Vagina (tissue), 2 donors: ENCODE results near the gene HNRNPA0. TPM values are rescaled to one million over a fixed set of nuclear protein-coding genes. Genes with fewer than 3 reads are reported as not detected.

Experiments used
- DNase-seq, 2 donors: peaks; one replicate each; pipeline ENCODE4 v3.0.0-alpha.2; 2017; ENCODE audit errors: extremely low spot score in 2 of 2
- H3K27ac ChIP-seq: fragments of 200-600 bp; sonication (generic); one replicate; pipeline ENCODE4 v1.5.1; 2019
- H3K27me3 ChIP-seq: fragments of 200-600 bp; sonication (generic); one replicate; pipeline ENCODE4 v1.5.1; 2019
- H3K36me3 ChIP-seq, 2 donors: fragments of 200-600 bp; sonication (generic); one replicate each; pipeline ENCODE4 v1.5.1; 2017 to 2019
- H3K4me1 ChIP-seq: fragments of 200-600 bp; sonication (generic); one replicate; pipeline ENCODE4 v1.5.1; 2019
- H3K4me3 ChIP-seq, 2 donors: fragments of 200-600 bp; sonication (generic); 1 replicate in 1 of 2; 2 replicates in 1 of 2; pipeline ENCODE4 v1.5.1; 2016 to 2019
- H3K9me3 ChIP-seq: fragments of 200-600 bp; sonication (generic); one replicate; pipeline ENCODE4 v1.5.1; 2019
- POLR2A ChIP-seq, 2 donors: fragments of 450-650 bp; IDR thresholded peaks; one replicate each; pipeline ENCODE4 v1.6.1; 2017; ENCODE audit warnings: antibody characterized with exemption in 2 of 2, mild to moderate bottlenecking in 2 of 2, moderate library complexity in 2 of 2
- POLR2AphosphoS5 ChIP-seq, 2 donors: sonication (generic); formaldehyde crosslinking; IDR thresholded peaks; one replicate each; pipeline ENCODE4 v1.9.0; 2017; ENCODE audit warnings: antibody characterized with exemption in 2 of 2, mild to moderate bottlenecking in 2 of 2, low read depth in 1 of 2; ENCODE audit not compliant: insufficient read depth in 1 of 2
- intact Hi-C: fragments of 100-400 bp; cut with DNase I; formaldehyde crosslinking; loops from one replicate; pipeline ENCODE4 v1.15.1; 2023
- total RNA-seq: library from RNA; depleted of rRNA; stranded (reverse); fragments of >200 nt; gene quantifications from one replicate; pipeline ENCODE4 v1.2.3, GENCODE V29; 2016
- TF ChIP-seq, protein P1 (sequence below), 3 experiments: fragments of 450-650 bp in 2 of 3; fragments of 200-600 bp in 1 of 3; sonication (generic) in 1 of 3; IDR thresholded peaks; one replicate each; pipeline ENCODE4 v1.5.1; 2017 to 2019; ENCODE audit warnings: antibody characterized with exemption in 3 of 3, mild to moderate bottlenecking in 2 of 3, moderate library complexity in 2 of 3

Gene HNRNPA0
- total RNA-seq, 1 donor from 2014 or later = 11.8 TPM

DNA sequence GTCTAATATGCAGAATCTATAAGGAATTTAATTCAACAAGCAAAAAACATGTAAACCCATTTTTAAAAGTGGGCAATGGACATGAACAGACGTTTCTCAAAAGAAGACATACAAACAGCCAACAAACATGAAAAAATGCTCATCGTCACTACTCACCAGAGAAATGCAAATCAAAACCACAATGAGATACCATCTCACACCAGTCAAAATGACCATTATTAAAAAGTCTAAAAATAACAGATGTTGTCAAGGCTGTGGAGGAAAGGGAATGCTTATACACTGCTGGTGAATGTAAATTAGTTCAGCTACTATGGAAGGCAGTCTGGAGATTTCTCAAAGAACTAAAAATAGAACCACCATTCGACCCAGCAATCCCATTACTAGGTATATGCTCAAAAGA lies 15.2 kb downstream of the HNRNPA0 start:
- Histone ChIP-seq H3K4me1 (peaks cover 34% of the 10 kb centered on the region), H3K4me3 (no peak overlapping the region), H3K9me3 (no peaks in the 10 kb centered on the region), H3K27ac (no peak overlapping the region), H3K27me3 (no peaks in the 10 kb centered on the region), H3K36me3 (no peaks in the 10 kb centered on the region)
- DNase-seq = no peak
- no peak for TF ChIP-seq POLR2A (IDR thresholded peaks at IDR 0.05)
- TF ChIP-seq, protein P1, sequence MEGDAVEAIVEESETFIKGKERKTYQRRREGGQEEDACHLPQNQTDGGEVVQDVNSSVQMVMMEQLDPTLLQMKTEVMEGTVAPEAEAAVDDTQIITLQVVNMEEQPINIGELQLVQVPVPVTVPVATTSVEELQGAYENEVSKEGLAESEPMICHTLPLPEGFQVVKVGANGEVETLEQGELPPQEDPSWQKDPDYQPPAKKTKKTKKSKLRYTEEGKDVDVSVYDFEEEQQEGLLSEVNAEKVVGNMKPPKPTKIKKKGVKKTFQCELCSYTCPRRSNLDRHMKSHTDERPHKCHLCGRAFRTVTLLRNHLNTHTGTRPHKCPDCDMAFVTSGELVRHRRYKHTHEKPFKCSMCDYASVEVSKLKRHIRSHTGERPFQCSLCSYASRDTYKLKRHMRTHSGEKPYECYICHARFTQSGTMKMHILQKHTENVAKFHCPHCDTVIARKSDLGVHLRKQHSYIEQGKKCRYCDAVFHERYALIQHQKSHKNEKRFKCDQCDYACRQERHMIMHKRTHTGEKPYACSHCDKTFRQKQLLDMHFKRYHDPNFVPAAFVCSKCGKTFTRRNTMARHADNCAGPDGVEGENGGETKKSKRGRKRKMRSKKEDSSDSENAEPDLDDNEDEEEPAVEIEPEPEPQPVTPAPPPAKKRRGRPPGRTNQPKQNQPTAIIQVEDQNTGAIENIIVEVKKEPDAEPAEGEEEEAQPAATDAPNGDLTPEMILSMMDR (IDR thresholded peaks at IDR 0.05) = no peak
- no peak for TF ChIP-seq POLR2AphosphoS5 (IDR thresholded peaks at IDR 0.05; ENCODE audit: insufficient read depth in 1 of 2, low read depth in 1 of 2)
- intact Hi-C loops = no loop called here

DNA sequence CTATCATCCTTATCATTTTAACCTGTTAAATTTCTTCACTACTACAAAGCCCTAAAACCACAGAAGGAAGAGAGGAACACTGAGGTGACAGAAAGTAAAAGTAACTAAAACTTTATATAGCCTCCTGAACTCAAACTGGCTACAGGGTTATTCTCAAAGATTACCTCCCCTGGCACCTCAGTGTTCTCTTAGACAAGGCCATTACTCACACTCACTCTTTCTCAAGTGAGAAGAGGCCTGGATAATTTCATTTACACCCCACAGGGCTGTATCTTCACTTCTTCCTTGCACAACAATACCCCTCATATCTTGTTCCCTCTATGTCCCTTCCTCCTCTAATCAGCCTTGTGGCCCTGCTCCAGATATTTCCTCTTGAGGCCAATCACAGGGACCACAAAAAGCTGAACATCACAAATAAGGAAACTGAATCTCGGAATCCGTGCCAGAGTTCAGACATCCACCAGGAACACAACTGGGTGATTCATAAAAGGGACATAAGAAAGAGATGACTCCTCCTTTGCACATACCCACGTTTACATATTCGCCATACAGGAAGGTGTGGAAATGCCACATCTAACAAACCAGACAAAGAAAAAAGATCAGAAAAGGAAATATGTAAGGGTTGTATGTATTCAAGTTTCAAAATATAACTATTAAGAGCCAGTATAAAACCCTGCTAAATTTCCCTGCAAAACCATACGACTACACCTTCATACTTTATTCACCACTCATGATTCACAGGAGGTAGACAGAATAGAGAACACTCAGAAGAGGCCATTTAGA lies 16.6 kb downstream of the HNRNPA0 start:
- Histone ChIP-seq H3K36me3 (no peaks in the 10 kb centered on the region), H3K4me3 (no peak overlapping the region), H3K27ac (peak overlapping the region; percentile 12), H3K9me3 (no peaks in the 10 kb centered on the region), H3K4me1 (peaks cover 37% of the 10 kb centered on the region), H3K27me3 (no peaks in the 10 kb centered on the region)
- DNase-seq = no peak
- intact Hi-C loops = no loop called here
- TF ChIP-seq, protein P1 (IDR thresholded peaks at IDR 0.05) = no peak
- TF ChIP-seq POLR2AphosphoS5 (IDR thresholded peaks at IDR 0.05; ENCODE audit: insufficient read depth in 1 of 2, low read depth in 1 of 2) = peak in 1 of 2 donors; percentile 38

DNA sequence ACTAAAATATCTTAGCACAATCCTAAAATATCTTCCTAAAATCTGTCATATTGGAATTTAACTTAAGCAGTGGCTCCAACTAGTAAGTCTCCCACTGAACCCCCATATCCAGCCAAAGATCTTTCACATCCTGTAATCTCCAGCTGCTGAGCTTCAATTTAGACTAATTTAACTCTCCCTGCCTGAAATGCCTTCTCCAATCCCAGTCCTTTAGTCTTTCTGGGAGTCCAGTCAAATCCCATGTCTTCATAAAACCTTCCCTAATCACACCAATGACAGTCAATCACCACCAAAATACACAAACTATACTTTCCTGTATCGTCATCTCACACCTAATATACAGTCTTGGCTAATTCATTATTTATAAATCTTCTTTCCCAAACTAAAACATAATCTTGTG lies 17.7 kb downstream of the HNRNPA0 start:
- H3K27me3 ChIP-seq = no peaks in the 10 kb centered on the region
- H3K4me1 ChIP-seq = peaks cover 45% of the 10 kb centered on the region
- no peak for TF ChIP-seq POLR2AphosphoS5 (IDR thresholded peaks at IDR 0.05; ENCODE audit: insufficient read depth in 1 of 2, low read depth in 1 of 2)
- TF ChIP-seq, protein P1 (IDR thresholded peaks at IDR 0.05) = no peak
- no peak for TF ChIP-seq POLR2A (IDR thresholded peaks at IDR 0.05)
- no peak for DNase-seq
- intact Hi-C loops = no loop called here
- H3K4me3 ChIP-seq = peak overlapping the region; percentile 40 to 41
- no peaks in the 10 kb centered on the region for H3K36me3 ChIP-seq
- H3K27ac ChIP-seq = peak overlapping the region; percentile 86
- no peaks in the 10 kb centered on the region for H3K9me3 ChIP-seq

DNA sequence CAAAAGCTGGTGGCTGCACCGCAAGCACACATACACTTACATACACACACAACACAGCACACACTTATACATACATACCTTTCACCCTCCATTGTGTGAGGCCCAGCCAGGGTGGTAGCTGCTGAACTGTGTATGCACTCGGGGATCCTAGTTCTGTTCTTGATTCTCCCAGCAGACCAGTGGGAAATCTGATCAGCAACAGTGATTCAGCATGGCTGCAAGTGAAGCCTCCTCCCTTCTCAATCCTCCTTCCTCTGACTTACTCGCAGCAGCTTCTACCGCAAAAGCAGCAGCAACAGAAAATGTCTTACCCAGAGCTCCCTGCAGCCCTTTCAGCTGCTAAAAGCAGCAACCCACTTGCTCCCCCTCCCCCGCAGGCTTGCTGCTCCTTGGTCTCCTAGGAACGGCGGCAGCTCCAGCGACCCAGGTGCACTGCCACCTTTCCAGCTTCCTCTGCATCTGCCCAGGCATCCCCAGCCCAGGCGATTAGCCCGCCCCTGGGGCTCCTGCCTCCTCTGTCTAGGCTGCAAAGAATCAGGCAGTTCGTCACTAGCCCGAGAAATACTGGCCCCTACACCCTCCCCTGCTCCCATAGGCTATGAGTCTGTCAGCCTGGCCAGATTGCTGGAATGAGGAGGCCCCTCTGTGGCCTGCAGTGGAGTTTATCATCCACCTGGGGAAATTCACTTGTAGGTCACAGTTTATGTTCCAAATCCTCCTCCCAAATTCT lies 18.4 kb downstream of the HNRNPA0 start, which contains the start of gene KLHL3:
KLHL3 (minus strand) TSS at position 535 of the 730 bp plus-strand sequence; CDS start at position 92, 443 bp downstream.
- DNase-seq = no peak
- intact Hi-C loops = no loop called here

More for the DNA sequence above, 18.4 kb downstream of the HNRNPA0 start, which contains the start of gene KLHL3:
- H3K27me3 ChIP-seq = no peaks in the 10 kb centered on the region
- no peaks in the 10 kb centered on the region for H3K9me3 ChIP-seq
- peak within 1 kb of the TSS; percentile 86 for H3K27ac ChIP-seq
- TF ChIP-seq POLR2A (IDR thresholded peaks at IDR 0.05) = no peak
- TF ChIP-seq POLR2AphosphoS5 (IDR thresholded peaks at IDR 0.05; ENCODE audit: insufficient read depth in 1 of 2, low read depth in 1 of 2) = peak in 1 of 2 donors; percentile 22
- TF ChIP-seq, protein P1 (IDR thresholded peaks at IDR 0.05) = no peak
- H3K36me3 ChIP-seq = no peaks in the 10 kb centered on the region
- H3K4me3 ChIP-seq = peak within 1 kb of the TSS; percentile 40 to 41
- peaks cover 48% of the 10 kb centered on the region for H3K4me1 ChIP-seq
